GM18858 (cell line): ENCODE results near the gene KCNJ10.

Source experiments
- ATAC-seq: cut with Tn5 transposase; IDR thresholded peaks from one replicate; pipeline ENCODE4 v1.9.1; 2021; ENCODE audit not compliant: unreplicated experiment

The KCNJ10 gene

GRCh38 chr1:160099716-160100375, 29.9 kb upstream of the KCNJ10 start:
- no peak for ATAC-seq

- ATAC-seq = peak; percentile 55
These were observed 29.0 kb upstream of the KCNJ10 start for GRCh38 chr1:160098852-160099561.

GRCh38 chr1:160097911-160098851, 28.2 kb upstream of the KCNJ10 start, which contains the start of gene IGSF8:
IGSF8 (minus strand) TSS chr1:160098619; CDS start chr1:160098472, 147 bp downstream.
- no peak for ATAC-seq

GRCh38 chr1:160097151-160097910, 27.4 kb upstream of the KCNJ10 start:
- no peak for ATAC-seq

GRCh38 chr1:160096274-160097116, 26.5 kb upstream of the KCNJ10 start:
- no peak for ATAC-seq

- ATAC-seq = no peak
These were observed 25.6 kb upstream of the KCNJ10 start for GRCh38 chr1:160095382-160096105.

- ATAC-seq = no peak
These were observed 24.8 kb upstream of the KCNJ10 start for GRCh38 chr1:160094806-160095205.

GRCh38 chr1:160094291-160094625, 24.3 kb upstream of the KCNJ10 start:
- ATAC-seq = no peak

- ATAC-seq = no peak
These were observed 23.8 kb upstream of the KCNJ10 start for GRCh38 chr1:160093624-160094290.

- no peak for ATAC-seq
These were observed 23.1 kb upstream of the KCNJ10 start for GRCh38 chr1:160093069-160093395.

GRCh38 chr1:160092366-160093068, 22.6 kb upstream of the KCNJ10 start:
- no peak for ATAC-seq

- ATAC-seq = no peak
These were observed 21.8 kb upstream of the KCNJ10 start for GRCh38 chr1:160091666-160092223.

GRCh38 chr1:160090760-160091159, 20.8 kb upstream of the KCNJ10 start:
- ATAC-seq = no peak

- no peak for ATAC-seq
These were observed 19.9 kb upstream of the KCNJ10 start for GRCh38 chr1:160089883-160090282.

GRCh38 chr1:160087118-160087662, 17.2 kb upstream of the KCNJ10 start:
- no peak for ATAC-seq

- ATAC-seq = no peak
These were observed 16.5 kb upstream of the KCNJ10 start for GRCh38 chr1:160086456-160086892.

- no peak for ATAC-seq
These were observed 15.9 kb upstream of the KCNJ10 start for GRCh38 chr1:160085686-160086455.
